ENCODE measurements around the gene DCP1B.

The DCP1B gene

GRCh38 chr12:1918081-1918883 is 86.0 kb downstream of the DCP1B start, which contains the start of gene CACNA2D4:
TSS of gene CACNA2D4 (minus strand) at chr12:1918652. CDS start at chr12:1918473, 179 bp downstream.
- DNase-seq: no peak

- no peak for DNase-seq
These were observed 86.8 kb downstream of the DCP1B start for GRCh38 chr12:1917172-1918070.

GRCh38 chr12:1916371-1917171 is 87.7 kb downstream of the DCP1B start:
- DNase-seq: no peak

GRCh38 chr12:1915082-1915968 is 88.9 kb downstream of the DCP1B start:
- DNase-seq: no peak

- DNase-seq: no peak
These were observed 89.9 kb downstream of the DCP1B start for GRCh38 chr12:1914114-1914911.

GRCh38 chr12:1913377-1914113 is 90.7 kb downstream of the DCP1B start:
- no peak for DNase-seq

GRCh38 chr12:1912580-1913376 is 91.5 kb downstream of the DCP1B start:
- no peak for DNase-seq

GRCh38 chr12:1911598-1912575 is 92.4 kb downstream of the DCP1B start:
- DNase-seq: no peak

GRCh38 chr12:1910468-1910867 is 93.8 kb downstream of the DCP1B start:
- DNase-seq: no peak

GRCh38 chr12:1908758-1909157 is 95.5 kb downstream of the DCP1B start:
- no peak for DNase-seq

GRCh38 chr12:1907652-1908611 is 96.3 kb downstream of the DCP1B start:
- peak; percentile 8 for DNase-seq

GRCh38 chr12:1906579-1906978 is 97.7 kb downstream of the DCP1B start:
- DNase-seq: no peak

GRCh38 chr12:1904875-1905274 is 99.4 kb downstream of the DCP1B start:
- no peak for DNase-seq

- DNase-seq: no peak
These were observed 107.3 kb downstream of the DCP1B start for GRCh38 chr12:1896964-1897363.
